Mammary epithelial cell (primary cell): ENCODE data around the gene CREB5.

Source experiments
- EZH2 ChIP-seq: IDR thresholded peaks from 2 replicates; pipeline ENCODE4 v1.6.1; 2012; ENCODE audit warnings: low read length, inconsistent platforms, borderline replicate concordance
- TF ChIP-seq, protein P1 (sequence below), 2 donors: IDR thresholded peaks in 1 of 2; conservative IDR thresholded peaks in 1 of 2; 2 replicates each; pipeline ENCODE4 v1.5.1; 2011 to 2012; ENCODE audit warnings: inconsistent platforms in 2 of 2, low read length in 2 of 2, mild to moderate bottlenecking in 2 of 2, control low read depth in 1 of 2, low read depth in 1 of 2; ENCODE audit not compliant: insufficient read depth in 1 of 2; ENCODE audit errors: extremely low read depth in 1 of 2

GRCh38 chr7:28560767-28561166 is 148.4 kb downstream of the CREB5 start:
- TF ChIP-seq, protein P1, sequence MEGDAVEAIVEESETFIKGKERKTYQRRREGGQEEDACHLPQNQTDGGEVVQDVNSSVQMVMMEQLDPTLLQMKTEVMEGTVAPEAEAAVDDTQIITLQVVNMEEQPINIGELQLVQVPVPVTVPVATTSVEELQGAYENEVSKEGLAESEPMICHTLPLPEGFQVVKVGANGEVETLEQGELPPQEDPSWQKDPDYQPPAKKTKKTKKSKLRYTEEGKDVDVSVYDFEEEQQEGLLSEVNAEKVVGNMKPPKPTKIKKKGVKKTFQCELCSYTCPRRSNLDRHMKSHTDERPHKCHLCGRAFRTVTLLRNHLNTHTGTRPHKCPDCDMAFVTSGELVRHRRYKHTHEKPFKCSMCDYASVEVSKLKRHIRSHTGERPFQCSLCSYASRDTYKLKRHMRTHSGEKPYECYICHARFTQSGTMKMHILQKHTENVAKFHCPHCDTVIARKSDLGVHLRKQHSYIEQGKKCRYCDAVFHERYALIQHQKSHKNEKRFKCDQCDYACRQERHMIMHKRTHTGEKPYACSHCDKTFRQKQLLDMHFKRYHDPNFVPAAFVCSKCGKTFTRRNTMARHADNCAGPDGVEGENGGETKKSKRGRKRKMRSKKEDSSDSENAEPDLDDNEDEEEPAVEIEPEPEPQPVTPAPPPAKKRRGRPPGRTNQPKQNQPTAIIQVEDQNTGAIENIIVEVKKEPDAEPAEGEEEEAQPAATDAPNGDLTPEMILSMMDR (conservative IDR thresholded peaks at IDR 0.05 in 1 of 2, IDR thresholded peaks at IDR 0.05 in 1 of 2; ENCODE audit: extremely low read depth in 1 of 2, insufficient read depth in 1 of 2, low read depth in 1 of 2, low read length in 2 of 2) = no peak
- TF ChIP-seq EZH2 = no peak
